HG02852 (cell line): ENCODE data around the gene NEFH.

Source experiments
- ATAC-seq: cut with Tn5 transposase; IDR thresholded peaks from one replicate; pipeline ENCODE4 v1.9.1; 2021; ENCODE audit warnings: mild to moderate bottlenecking, moderate library complexity; ENCODE audit not compliant: unreplicated experiment

The NEFH gene

DNA sequence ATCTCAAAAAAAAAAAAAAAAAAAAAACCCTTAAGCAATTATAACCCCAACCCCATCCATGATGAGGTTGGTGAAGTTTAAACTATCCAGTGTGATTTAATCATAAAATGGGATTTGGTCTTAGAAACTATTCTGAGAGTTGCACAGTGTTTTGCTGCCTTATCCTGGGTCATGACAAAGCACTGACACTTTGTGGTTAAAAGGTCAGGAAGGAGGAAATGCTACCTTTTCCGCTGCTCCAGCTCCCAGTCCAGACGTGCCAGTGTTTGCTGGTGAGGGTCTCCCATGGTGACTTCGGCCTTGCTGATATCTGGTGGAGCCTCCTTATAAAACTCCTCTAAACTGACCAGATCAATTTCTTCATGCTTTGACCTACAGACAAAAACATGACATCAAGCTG, 59.1 kb downstream of the NEFH start:
- ATAC-seq: no peak
